ENCODE results near the gene STAC3. TPM values are rescaled to one million over a fixed set of nuclear protein-coding genes. Genes with fewer than 3 reads are reported as not detected.

Gene STAC3
- total RNA-seq, 1 experiment from 2014 or later, result 2.5 TPM

GRCh38 chr12:57237596-57237931, 13.4 kb downstream of the STAC3 start (continued):
- TF ChIP-seq, protein P1, sequence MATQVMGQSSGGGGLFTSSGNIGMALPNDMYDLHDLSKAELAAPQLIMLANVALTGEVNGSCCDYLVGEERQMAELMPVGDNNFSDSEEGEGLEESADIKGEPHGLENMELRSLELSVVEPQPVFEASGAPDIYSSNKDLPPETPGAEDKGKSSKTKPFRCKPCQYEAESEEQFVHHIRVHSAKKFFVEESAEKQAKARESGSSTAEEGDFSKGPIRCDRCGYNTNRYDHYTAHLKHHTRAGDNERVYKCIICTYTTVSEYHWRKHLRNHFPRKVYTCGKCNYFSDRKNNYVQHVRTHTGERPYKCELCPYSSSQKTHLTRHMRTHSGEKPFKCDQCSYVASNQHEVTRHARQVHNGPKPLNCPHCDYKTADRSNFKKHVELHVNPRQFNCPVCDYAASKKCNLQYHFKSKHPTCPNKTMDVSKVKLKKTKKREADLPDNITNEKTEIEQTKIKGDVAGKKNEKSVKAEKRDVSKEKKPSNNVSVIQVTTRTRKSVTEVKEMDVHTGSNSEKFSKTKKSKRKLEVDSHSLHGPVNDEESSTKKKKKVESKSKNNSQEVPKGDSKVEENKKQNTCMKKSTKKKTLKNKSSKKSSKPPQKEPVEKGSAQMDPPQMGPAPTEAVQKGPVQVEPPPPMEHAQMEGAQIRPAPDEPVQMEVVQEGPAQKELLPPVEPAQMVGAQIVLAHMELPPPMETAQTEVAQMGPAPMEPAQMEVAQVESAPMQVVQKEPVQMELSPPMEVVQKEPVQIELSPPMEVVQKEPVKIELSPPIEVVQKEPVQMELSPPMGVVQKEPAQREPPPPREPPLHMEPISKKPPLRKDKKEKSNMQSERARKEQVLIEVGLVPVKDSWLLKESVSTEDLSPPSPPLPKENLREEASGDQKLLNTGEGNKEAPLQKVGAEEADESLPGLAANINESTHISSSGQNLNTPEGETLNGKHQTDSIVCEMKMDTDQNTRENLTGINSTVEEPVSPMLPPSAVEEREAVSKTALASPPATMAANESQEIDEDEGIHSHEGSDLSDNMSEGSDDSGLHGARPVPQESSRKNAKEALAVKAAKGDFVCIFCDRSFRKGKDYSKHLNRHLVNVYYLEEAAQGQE (IDR thresholded peaks at IDR 0.05; ENCODE audit: low read depth), result no peak
- TF ChIP-seq EGR1 (IDR thresholded peaks at IDR 0.05; ENCODE audit: low read depth), result no peak

- ChIA-PET RAD21 (ENCODE audit: low non-redundant PET in 1 of 2, low total read pairs in 2 of 2, uncharacterized antibody in 2 of 2, unreplicated experiment in 2 of 2) (no interaction called here), CTCF (no interaction called here), POLR2A (no interaction called here)
- no peak overlapping the region for H3K9ac ChIP-seq (ENCODE audit: low read length)
- H3K79me2 ChIP-seq (ENCODE audit: insufficient read depth, low read length), result peaks cover 5% of the 10 kb centered on the region; the same call in 1 of the 2 replicates
- DNase-seq (ENCODE audit: low read depth, low spot score) (no peak), ATAC-seq (no peak)
- H3K9me3 ChIP-seq (ENCODE audit: control insufficient read depth in 1 of 2, insufficient read depth in 1 of 2, low read depth in 1 of 2, low read length in 2 of 2), result no peaks in the 10 kb centered on the region
- TF ChIP-seq, protein P2, sequence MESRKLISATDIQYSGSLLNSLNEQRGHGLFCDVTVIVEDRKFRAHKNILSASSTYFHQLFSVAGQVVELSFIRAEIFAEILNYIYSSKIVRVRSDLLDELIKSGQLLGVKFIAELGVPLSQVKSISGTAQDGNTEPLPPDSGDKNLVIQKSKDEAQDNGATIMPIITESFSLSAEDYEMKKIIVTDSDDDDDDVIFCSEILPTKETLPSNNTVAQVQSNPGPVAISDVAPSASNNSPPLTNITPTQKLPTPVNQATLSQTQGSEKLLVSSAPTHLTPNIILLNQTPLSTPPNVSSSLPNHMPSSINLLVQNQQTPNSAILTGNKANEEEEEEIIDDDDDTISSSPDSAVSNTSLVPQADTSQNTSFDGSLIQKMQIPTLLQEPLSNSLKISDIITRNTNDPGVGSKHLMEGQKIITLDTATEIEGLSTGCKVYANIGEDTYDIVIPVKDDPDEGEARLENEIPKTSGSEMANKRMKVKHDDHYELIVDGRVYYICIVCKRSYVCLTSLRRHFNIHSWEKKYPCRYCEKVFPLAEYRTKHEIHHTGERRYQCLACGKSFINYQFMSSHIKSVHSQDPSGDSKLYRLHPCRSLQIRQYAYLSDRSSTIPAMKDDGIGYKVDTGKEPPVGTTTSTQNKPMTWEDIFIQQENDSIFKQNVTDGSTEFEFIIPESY (IDR thresholded peaks at IDR 0.05; ENCODE audit: extremely low read depth, insufficient replicate concordance, low read length), result no peak
- TF ChIP-seq CBX3 (IDR thresholded peaks at IDR 0.05; ENCODE audit: low read depth), result no peak
- no peak for TF ChIP-seq ELF1 (IDR thresholded peaks at IDR 0.05; ENCODE audit: borderline replicate concordance, low read depth)
- no peak; the same call in 1 of the 2 replicates for TF ChIP-seq POLR2AphosphoS5 (IDR thresholded peaks at IDR 0.05; ENCODE audit: low read depth, low read length)
- no peak for TF ChIP-seq ZFX (IDR thresholded peaks at IDR 0.05)
- TF ChIP-seq ATF3 (IDR thresholded peaks at IDR 0.05), result no peak
- TF ChIP-seq SIN3A (IDR thresholded peaks at IDR 0.05; ENCODE audit: low read depth), result no peak
- no peak for TF ChIP-seq FOSL1 (IDR thresholded peaks at IDR 0.05; ENCODE audit: low read depth)
- TF ChIP-seq POLR2A (IDR thresholded peaks at IDR 0.05; ENCODE audit: borderline replicate concordance, extremely low read depth, insufficient read depth, insufficient read length), result no peak
- no peak for TF ChIP-seq SP1 (IDR thresholded peaks at IDR 0.05; ENCODE audit: low read depth)
- TF ChIP-seq CTCF (IDR thresholded peaks at IDR 0.05 in 2 of 3, conservative IDR thresholded peaks at IDR 0.05 in 1 of 3; ENCODE audit: borderline replicate concordance in 1 of 3, insufficient read depth in 1 of 3, low read depth in 2 of 3, low read length in 2 of 3), result no peak
- TF ChIP-seq TCF7L2 (IDR thresholded peaks at IDR 0.05; ENCODE audit: borderline replicate concordance, extremely low read depth, insufficient read depth, insufficient read length), result no peak
- H3K27ac ChIP-seq (ENCODE audit: low read depth, low read length), result no peak overlapping the region
- H3K27me3 ChIP-seq (ENCODE audit: insufficient read depth, low read length), result peaks cover 4% of the 10 kb centered on the region; the same call in 1 of the 2 replicates
- no TSS peak for BruUV-seq (replicated peaks)
- no peak overlapping the region for H2AFZ ChIP-seq (ENCODE audit: low read depth, low read length, poor library complexity, severe bottlenecking)
- peaks cover 20 to 24% of the 10 kb centered on the region in 2 experiments for H3K4me1 ChIP-seq (ENCODE audit: control insufficient read depth in 1 of 2, insufficient read depth in 2 of 2, low read length in 2 of 2)
- H4K20me1 ChIP-seq (ENCODE audit: insufficient read depth), result no peaks in the 10 kb centered on the region
- H3K9me2 ChIP-seq (ENCODE audit: insufficient read depth), result no peaks in the 10 kb centered on the region
- peaks cover 13 to 22% of the 10 kb centered on the region in 2 experiments for H3K36me3 ChIP-seq (ENCODE audit: control insufficient read depth in 1 of 2, insufficient read depth in 2 of 2, low read length in 2 of 2)
- H3K4me3 ChIP-seq (replicated peaks in 1 of 2; ENCODE audit: low read depth in 1 of 2, low read length in 2 of 2), result no peak overlapping the region
- H3K4me2 ChIP-seq (ENCODE audit: low read length), result no peak overlapping the region
- intact Hi-C loops (cut with micrococcal nuclease), result no loop called here
Measured at GRCh38 chr12:57236925-57237595, 13.9 kb downstream of the STAC3 start.
